Measurements from ENCODE around the gene NVL. TPM values are rescaled to one million over a fixed set of nuclear protein-coding genes. Genes with fewer than 3 reads are reported as not detected.
"Not testable (repeated sequence)": the region's sequence is repeated elsewhere in the genome, so short reads cannot be mapped to it uniquely, and the experiment has no call there.

NVL gene
- total RNA-seq, 1 donor from 2014 or later, result 46.7 TPM

DNA sequence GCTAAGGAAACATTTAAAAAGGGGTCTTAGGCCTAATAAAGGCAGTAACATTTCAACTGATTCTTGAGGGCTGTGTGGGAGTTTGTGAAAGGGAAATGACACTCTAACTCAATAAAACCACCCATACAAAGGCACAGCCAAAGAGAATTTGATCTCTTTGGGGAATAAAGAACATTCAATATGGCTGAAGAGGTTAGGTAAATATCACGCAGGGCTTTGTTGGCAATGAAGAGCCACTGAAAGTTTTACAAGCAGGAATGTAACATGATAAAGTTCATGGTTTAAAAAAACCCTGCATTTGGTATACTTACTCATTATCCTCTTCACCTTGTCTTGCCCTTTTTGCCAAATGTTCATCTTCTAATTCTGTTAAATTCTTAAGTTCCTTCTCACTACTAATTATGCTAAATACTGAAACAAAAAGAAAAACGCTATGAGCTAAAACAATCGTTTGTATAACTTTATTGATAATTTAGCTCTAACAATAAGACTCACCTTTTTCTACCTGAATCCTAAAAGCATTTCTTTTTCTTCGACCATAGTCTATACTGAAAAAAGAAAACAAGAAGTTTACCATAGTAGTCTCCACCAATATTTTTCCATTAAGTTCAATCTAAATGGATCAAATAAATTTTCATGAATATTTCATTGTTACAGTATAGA is 12.5 kb downstream of the NVL start:
- no peak overlapping the region for H3K4me3 Mint-ChIP-seq
- TF ChIP-seq, protein P1, sequence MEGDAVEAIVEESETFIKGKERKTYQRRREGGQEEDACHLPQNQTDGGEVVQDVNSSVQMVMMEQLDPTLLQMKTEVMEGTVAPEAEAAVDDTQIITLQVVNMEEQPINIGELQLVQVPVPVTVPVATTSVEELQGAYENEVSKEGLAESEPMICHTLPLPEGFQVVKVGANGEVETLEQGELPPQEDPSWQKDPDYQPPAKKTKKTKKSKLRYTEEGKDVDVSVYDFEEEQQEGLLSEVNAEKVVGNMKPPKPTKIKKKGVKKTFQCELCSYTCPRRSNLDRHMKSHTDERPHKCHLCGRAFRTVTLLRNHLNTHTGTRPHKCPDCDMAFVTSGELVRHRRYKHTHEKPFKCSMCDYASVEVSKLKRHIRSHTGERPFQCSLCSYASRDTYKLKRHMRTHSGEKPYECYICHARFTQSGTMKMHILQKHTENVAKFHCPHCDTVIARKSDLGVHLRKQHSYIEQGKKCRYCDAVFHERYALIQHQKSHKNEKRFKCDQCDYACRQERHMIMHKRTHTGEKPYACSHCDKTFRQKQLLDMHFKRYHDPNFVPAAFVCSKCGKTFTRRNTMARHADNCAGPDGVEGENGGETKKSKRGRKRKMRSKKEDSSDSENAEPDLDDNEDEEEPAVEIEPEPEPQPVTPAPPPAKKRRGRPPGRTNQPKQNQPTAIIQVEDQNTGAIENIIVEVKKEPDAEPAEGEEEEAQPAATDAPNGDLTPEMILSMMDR (conservative IDR thresholded peaks at IDR 0.05), result no peak
- DNase-seq (ENCODE audit: extremely low spot score, unreplicated experiment), result no peak
- no peak overlapping the region for H3K27ac Mint-ChIP-seq
- peaks cover 16% of the 10 kb centered on the region for H3K36me3 Mint-ChIP-seq
- peaks cover 8% of the 10 kb centered on the region for H3K4me1 Mint-ChIP-seq (ENCODE audit: unreplicated experiment)
- no peaks in the 10 kb centered on the region for H3K27me3 Mint-ChIP-seq
- no peaks in the 10 kb centered on the region for H3K9me3 Mint-ChIP-seq

DNA sequence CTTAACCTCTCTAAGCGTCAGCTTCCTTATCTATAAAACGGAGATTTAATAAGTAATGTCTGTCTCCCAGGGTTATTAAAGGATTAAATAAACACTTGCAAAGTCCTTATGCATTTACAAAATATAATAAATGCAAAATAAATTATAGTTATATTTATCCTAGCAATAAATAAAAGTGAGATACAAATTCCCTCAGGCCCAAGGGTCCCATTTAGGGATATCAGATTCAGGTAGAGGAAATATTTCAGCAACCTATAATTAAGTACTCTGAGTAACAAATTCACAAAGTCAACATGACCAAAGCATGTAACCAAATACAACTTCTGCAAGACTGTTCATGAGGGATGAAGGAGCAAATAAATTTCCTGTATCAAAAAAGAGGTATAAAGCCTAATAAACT is 17.9 kb downstream of the NVL start:
- Mint-ChIP-seq H3K4me3 (no peak overlapping the region), H3K4me1 (ENCODE audit: unreplicated experiment) (peaks cover 8% of the 10 kb centered on the region), H3K36me3 (peaks cover 28% of the 10 kb centered on the region), H3K27ac (no peak overlapping the region), H3K9me3 (no peaks in the 10 kb centered on the region), H3K27me3 (no peaks in the 10 kb centered on the region)
- TF ChIP-seq, protein P1 (conservative IDR thresholded peaks at IDR 0.05), result no peak
- no peak for DNase-seq (ENCODE audit: extremely low spot score, unreplicated experiment)

DNA sequence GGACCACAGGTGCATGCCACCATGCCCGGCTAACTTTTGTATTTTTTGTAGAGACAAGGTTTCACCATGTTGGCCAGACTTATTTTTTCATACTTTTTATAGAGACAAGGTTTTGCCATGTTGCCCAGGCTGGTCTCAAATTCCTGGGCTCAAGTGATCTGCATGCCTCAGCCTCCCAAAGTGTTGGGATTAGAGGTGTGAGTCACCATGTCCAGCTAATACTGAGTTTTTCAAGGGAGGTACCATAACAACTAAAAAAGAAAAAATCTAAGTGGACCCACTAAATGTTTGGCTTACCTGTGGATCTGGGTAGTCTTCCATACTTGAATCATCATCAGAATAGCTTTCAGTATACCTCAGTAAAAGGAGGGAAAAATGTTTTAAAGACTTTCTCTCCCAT is 18.5 kb downstream of the NVL start:
- not testable (repeated sequence) for H3K4me1 Mint-ChIP-seq (ENCODE audit: unreplicated experiment)

DNA sequence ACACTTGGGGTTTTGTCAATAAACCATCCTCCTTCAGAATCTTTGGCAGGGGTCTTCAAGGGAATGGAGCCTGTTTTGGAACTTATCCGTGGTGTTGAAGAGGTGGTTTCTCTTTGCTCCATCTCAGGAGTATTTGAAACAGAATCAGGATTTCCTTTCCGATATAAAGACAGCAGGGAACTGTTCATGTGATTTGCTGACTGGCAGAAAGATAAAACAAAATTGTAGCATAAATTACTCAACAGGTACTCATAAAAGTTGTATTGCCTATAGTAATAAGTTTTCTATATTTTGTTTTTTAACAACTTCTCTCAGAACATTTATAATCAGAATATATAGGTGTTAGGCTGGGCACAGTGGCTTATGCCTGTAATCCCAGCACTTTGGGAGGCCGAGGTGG is 21.9 kb downstream of the NVL start:
- H3K4me3 Mint-ChIP-seq, result no peak overlapping the region
- DNase-seq (ENCODE audit: extremely low spot score, unreplicated experiment), result no peak
- TF ChIP-seq, protein P1 (conservative IDR thresholded peaks at IDR 0.05), result no peak
- H3K27me3 Mint-ChIP-seq, result no peaks in the 10 kb centered on the region
- H3K9me3 Mint-ChIP-seq, result no peaks in the 10 kb centered on the region
- H3K4me1 Mint-ChIP-seq (ENCODE audit: unreplicated experiment), result no peaks in the 10 kb centered on the region
- H3K27ac Mint-ChIP-seq, result no peak overlapping the region
- H3K36me3 Mint-ChIP-seq, result peaks cover 28% of the 10 kb centered on the region

More for the DNA sequence above, 18.5 kb downstream of the NVL start:
- H3K9me3 Mint-ChIP-seq; DNase-seq (ENCODE audit: extremely low spot score, unreplicated experiment); H3K27ac Mint-ChIP-seq; H3K4me3 Mint-ChIP-seq; H3K27me3 Mint-ChIP-seq: not testable (repeated sequence)
- H3K36me3 Mint-ChIP-seq, result peaks cover 28% of the 10 kb centered on the region

DNA sequence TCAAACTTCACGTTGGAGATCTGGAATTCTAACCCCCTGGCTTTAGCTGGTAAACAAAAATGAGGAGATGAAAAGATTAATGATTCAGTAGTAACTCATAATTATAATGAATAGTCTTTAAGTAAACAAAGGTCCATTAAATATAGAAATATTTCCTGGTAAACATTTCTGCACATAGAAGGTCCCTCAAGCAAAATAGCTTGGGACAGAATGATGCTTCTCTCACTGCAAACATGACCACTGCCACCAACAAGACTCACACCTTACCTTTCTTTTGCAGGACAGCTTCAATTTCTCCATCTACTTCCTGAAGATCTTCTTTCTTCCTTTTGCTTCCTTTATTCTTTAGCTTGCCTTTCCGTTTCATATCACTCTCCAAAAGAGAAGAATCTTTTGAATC is 25.2 kb downstream of the NVL start:
- no peaks in the 10 kb centered on the region for H3K4me1 Mint-ChIP-seq (ENCODE audit: unreplicated experiment)
- H3K36me3 Mint-ChIP-seq, result peaks cover 28% of the 10 kb centered on the region
- H3K27me3 Mint-ChIP-seq, result no peaks in the 10 kb centered on the region
- DNase-seq (ENCODE audit: extremely low spot score, unreplicated experiment), result no peak
- H3K4me3 Mint-ChIP-seq, result no peak overlapping the region
- no peak overlapping the region for H3K27ac Mint-ChIP-seq
- TF ChIP-seq, protein P1 (conservative IDR thresholded peaks at IDR 0.05), result no peak
- H3K9me3 Mint-ChIP-seq, result no peaks in the 10 kb centered on the region

DNA sequence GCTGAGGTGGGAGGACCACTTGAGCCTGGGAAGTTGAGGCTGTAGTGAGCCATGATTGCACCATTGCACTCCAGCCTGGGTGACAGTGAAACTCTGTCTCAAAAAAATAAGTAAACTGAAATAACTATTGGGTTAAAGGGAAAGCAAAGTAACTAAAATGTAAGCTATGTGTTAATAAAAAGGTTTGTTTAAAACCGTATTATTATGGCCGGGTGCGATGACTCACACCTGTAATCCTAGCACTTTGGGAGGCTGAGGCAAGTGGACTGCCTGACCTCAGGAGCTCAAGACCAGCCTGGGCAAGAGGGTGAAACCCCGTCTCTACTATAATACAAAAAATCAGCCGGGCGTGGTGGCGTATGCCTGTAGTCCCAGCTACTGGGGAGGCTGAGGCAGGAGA is 27.0 kb downstream of the NVL start:
- Mint-ChIP-seq H3K27ac (no peak overlapping the region), H3K4me3 (no peak overlapping the region), H3K36me3 (peaks cover 30% of the 10 kb centered on the region), H3K9me3 (no peaks in the 10 kb centered on the region), H3K27me3 (no peaks in the 10 kb centered on the region), H3K4me1 (ENCODE audit: unreplicated experiment) (no peaks in the 10 kb centered on the region)
- DNase-seq (ENCODE audit: extremely low spot score, unreplicated experiment), result no peak
- TF ChIP-seq, protein P1 (conservative IDR thresholded peaks at IDR 0.05), result no peak
